HCT116 (cell line): Measurements from ENCODE around the gene TRIM6. TPM values are rescaled to one million over a fixed set of nuclear protein-coding genes. Genes with fewer than 3 reads are reported as not detected.

ENCODE experiments used
- ATAC-seq: fragments of 200-7000 bp; cut with Tn5 transposase; 2 replicates; pipeline ENCODE4 v1.9.1; 2020; ENCODE audit warnings: mild to moderate bottlenecking, moderate library complexity
- BruUV-seq: library from RNA; stranded (reverse); fragments of 400-500 nt; replicated peaks from 2 replicates; lab custom pipeline; 2021; lab: Mats Ljungman, UMichigan
- CTCF ChIA-PET: fragments of 300-600 bp; sonication (Branson Sonifier 250); formaldehyde crosslinking; loops from one replicate; lab custom pipeline; 2021; ENCODE audit warnings: antibody characterized with exemption; lab: Charles Lee
- POLR2A ChIA-PET: fragments of 300-600, 350-600 bp; sonication (Branson Sonifier 250); formaldehyde crosslinking; loops from one replicate; lab custom pipeline; 2021; ENCODE audit warnings: antibody characterized with exemption; lab: Charles Lee
- RAD21 ChIA-PET, 2 experiments: fragments of 300-600 bp; sonication (Branson Sonifier 250); formaldehyde crosslinking; loops; one replicate each; lab custom pipeline; 2023; ENCODE audit warnings: low total read pairs in 2 of 2; ENCODE audit not compliant: uncharacterized antibody in 2 of 2, unreplicated experiment in 2 of 2, low non-redundant PET in 1 of 2; lab: Charles Lee
- DNase-seq: peaks from one replicate; pipeline ENCODE4 v3.0.0-alpha.2; 2010; ENCODE audit warnings: low read depth, low spot score
- H2AFZ ChIP-seq: fragments of 200-600 bp; shearing (Covaris generic), sonication (generic); 2 replicates; pipeline ENCODE4 v1.6.1; 2017; ENCODE audit warnings: low read depth, mixed run types, mixed read lengths, antibody characterized with exemption, low read length; ENCODE audit not compliant: poor library complexity, severe bottlenecking
- H3K27ac ChIP-seq: 2 replicates; pipeline ENCODE4 v1.5.1; 2012; ENCODE audit warnings: low read depth, low read length
- H3K27me3 ChIP-seq: fragments of 200-600 bp; sonication (generic); 2 replicates; pipeline ENCODE4 v1.6.1; 2016; ENCODE audit warnings: mixed run types, low read length, mixed read lengths; ENCODE audit not compliant: insufficient read depth
- H3K36me3 ChIP-seq, 2 experiments: fragments of 200-500 bp in 1 of 2; fragments of 200-600 bp in 1 of 2; sonication (Bioruptor generic) in 1 of 2; sonication (generic) in 1 of 2; 2 replicates each; pipeline versions ENCODE4 v1.5.1 to v1.6.1; 2014 to 2016; ENCODE audit warnings: low read length in 2 of 2, inconsistent platforms in 1 of 2, mixed read lengths in 1 of 2, mixed run types in 1 of 2; ENCODE audit not compliant: insufficient read depth in 2 of 2, control insufficient read depth in 1 of 2
- H3K4me1 ChIP-seq, 2 experiments: fragments of 200-600 bp in 1 of 2; sonication (generic) in 1 of 2; 2 replicates each; pipeline versions ENCODE4 v1.5.1 to v1.6.1; 2012 to 2017; ENCODE audit warnings: low read length in 2 of 2, inconsistent platforms in 1 of 2, mild to moderate bottlenecking in 1 of 2, mixed read lengths in 1 of 2, mixed run types in 1 of 2, moderate library complexity in 1 of 2; ENCODE audit not compliant: insufficient read depth in 2 of 2, control insufficient read depth in 1 of 2
- H3K4me2 ChIP-seq: fragments of 200-600 bp; sonication (generic); 2 replicates; pipeline ENCODE4 v1.6.1; 2017; ENCODE audit warnings: mixed run types, low read length, mixed read lengths
- H3K4me3 ChIP-seq, 2 experiments: fragments of 200-600 bp in 1 of 2; sonication (generic) in 1 of 2; replicated peaks in 1 of 2; 2 replicates each; pipeline ENCODE4 v1.5.1; 2011 to 2016; ENCODE audit warnings: low read length in 2 of 2, control low read depth in 1 of 2, low read depth in 1 of 2, mild to moderate bottlenecking in 1 of 2, mixed read lengths in 1 of 2, mixed run types in 1 of 2
- H3K79me2 ChIP-seq: fragments of 200-600 bp; sonication (generic); 2 replicates; pipeline ENCODE4 v1.6.1; 2017; ENCODE audit warnings: mild to moderate bottlenecking, mixed run types, low read length, moderate library complexity, mixed read lengths; ENCODE audit not compliant: insufficient read depth
- H3K9ac ChIP-seq: fragments of 200-600 bp; sonication (generic); 2 replicates; pipeline ENCODE4 v1.6.1; 2016; ENCODE audit warnings: low read length, mixed read lengths
- H3K9me2 ChIP-seq: fragments of 200-600 bp; sonication (generic), shearing (Covaris generic); 2 replicates; pipeline ENCODE4 v1.6.1; 2017; ENCODE audit warnings: mixed run types, mild to moderate bottlenecking, moderate library complexity; ENCODE audit not compliant: insufficient read depth
- H3K9me3 ChIP-seq, 2 experiments: fragments of 200-500 bp in 1 of 2; fragments of 200-600 bp in 1 of 2; sonication (Bioruptor generic) in 1 of 2; sonication (generic) in 1 of 2; 2 replicates each; pipeline ENCODE4 v1.6.1; 2014 to 2017; ENCODE audit warnings: low read length in 2 of 2, mixed read lengths in 2 of 2, inconsistent platforms in 1 of 2, low read depth in 1 of 2, mild to moderate bottlenecking in 1 of 2, mixed run types in 1 of 2, moderate library complexity in 1 of 2; ENCODE audit not compliant: control insufficient read depth in 1 of 2, insufficient read depth in 1 of 2
- H4K20me1 ChIP-seq: fragments of 200-600 bp; sonication (generic), shearing (Covaris generic); 2 replicates; pipeline ENCODE4 v1.6.1; 2017; ENCODE audit warnings: mixed run types, mild to moderate bottlenecking, moderate library complexity; ENCODE audit not compliant: insufficient read depth
- EGR1 ChIP-seq: IDR thresholded peaks from 2 replicates; pipeline ENCODE4 v1.6.1; 2012; ENCODE audit warnings: low read depth
- JUND ChIP-seq: IDR thresholded peaks from 2 replicates; pipeline ENCODE4 v1.6.1; 2012
- RAD21 ChIP-seq: IDR thresholded peaks from 2 replicates; pipeline ENCODE4 v1.6.1; 2012; ENCODE audit warnings: low read depth, mild to moderate bottlenecking
- SRF ChIP-seq: IDR thresholded peaks from 2 replicates; pipeline ENCODE4 v1.6.1; 2012; ENCODE audit warnings: low read depth
- TCF7L2 ChIP-seq: IDR thresholded peaks from 2 replicates; pipeline ENCODE4 v1.7.0; 2011; ENCODE audit warnings: borderline replicate concordance, inconsistent platforms; ENCODE audit not compliant: insufficient read depth, insufficient read length; ENCODE audit errors: extremely low read depth
- YY1 ChIP-seq: IDR thresholded peaks from 2 replicates; pipeline ENCODE4 v1.6.1; 2011; ENCODE audit warnings: low read length, low read depth, moderate library complexity, mild to moderate bottlenecking; ENCODE audit not compliant: insufficient replicate concordance; ENCODE audit errors: extremely low read depth
- ZBTB33 ChIP-seq: IDR thresholded peaks from 2 replicates; pipeline ENCODE4 v1.6.1; 2011; ENCODE audit warnings: mild to moderate bottlenecking, low read length, moderate library complexity; ENCODE audit not compliant: insufficient replicate concordance; ENCODE audit errors: extremely low read depth
- intact Hi-C: fragments of 100-400 bp; cut with micrococcal nuclease; formaldehyde crosslinking; loops from 2 replicates; pipeline ENCODE4 v1.10.0; 2022
- total RNA-seq: library from RNA; stranded (reverse); gene quantifications from one replicate; pipeline ENCODE4 v1.2.1, GENCODE V29; 2021; ENCODE audit not compliant: unreplicated experiment
- TF ChIP-seq, protein P1 (sequence below): IDR thresholded peaks from 2 replicates; pipeline ENCODE4 v1.6.1; 2012

TRIM6 gene
- total RNA-seq, 1 experiment from 2014 or later = 3.0 TPM

DNA sequence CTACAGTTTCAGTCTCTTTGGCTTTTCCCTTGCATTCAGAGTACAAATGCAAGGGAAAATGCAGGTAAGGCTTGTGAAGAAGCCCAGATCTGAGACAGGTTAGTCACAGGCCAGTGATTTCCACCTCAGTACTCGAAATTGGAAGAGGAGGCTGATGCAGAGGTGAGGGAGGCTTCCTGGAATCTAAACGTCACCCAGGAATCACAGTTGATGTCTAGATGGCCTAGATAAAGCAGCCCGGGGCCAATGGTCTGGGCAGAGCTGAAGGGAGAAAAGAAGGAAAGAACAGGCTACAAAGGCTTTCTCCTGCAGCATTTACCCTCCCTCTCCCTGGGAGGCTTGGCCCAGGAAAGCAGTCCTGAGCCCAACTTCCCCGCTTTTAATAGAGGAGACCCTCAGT lies 8.5 kb downstream of the TRIM6 start:
- Histone ChIP-seq H2AFZ (no peak overlapping the region), H3K27ac (no peak overlapping the region), H3K4me1 (peaks cover 0 to 5% of the 10 kb centered on the region in 2 experiments; a peak in 2 of 4 replicates), H3K4me3 (no peak overlapping the region), H3K27me3 (no peaks in the 10 kb centered on the region), H3K4me2 (no peak overlapping the region), H4K20me1 (no peaks in the 10 kb centered on the region), H3K79me2 (no peaks in the 10 kb centered on the region), H3K9me3 (no peaks in the 10 kb centered on the region), H3K36me3 (no peaks in the 10 kb centered on the region), H3K9ac (no peak overlapping the region), H3K9me2 (no peaks in the 10 kb centered on the region)
- intact Hi-C loops = loop anchor here (5.0 kb wide), 1 partner anchor 107 kb away; no protein-coding TSS in a partner anchor
- no peak for TF ChIP-seq EGR1
- no peak for TF ChIP-seq JUND
- TF ChIP-seq RAD21 = no peak
- TF ChIP-seq TCF7L2 = no peak
- TF ChIP-seq, protein P1, sequence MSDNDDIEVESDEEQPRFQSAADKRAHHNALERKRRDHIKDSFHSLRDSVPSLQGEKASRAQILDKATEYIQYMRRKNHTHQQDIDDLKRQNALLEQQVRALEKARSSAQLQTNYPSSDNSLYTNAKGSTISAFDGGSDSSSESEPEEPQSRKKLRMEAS = no peak
- ChIA-PET RAD21 (no interaction called here), POLR2A (no interaction called here), CTCF (no interaction called here)
- no TSS peak for BruUV-seq
- DNase-seq (no peak), ATAC-seq (no peak)

- ChIA-PET CTCF (no interaction called here), POLR2A (no interaction called here), RAD21 (no interaction called here)
- Histone ChIP-seq H3K27me3 (no peaks in the 10 kb centered on the region), H3K27ac (no peak overlapping the region), H3K4me3 (no peak overlapping the region), H3K9me2 (no peaks in the 10 kb centered on the region), H3K36me3 (no peaks in the 10 kb centered on the region), H2AFZ (no peak overlapping the region), H3K9ac (no peak overlapping the region), H3K4me2 (no peak overlapping the region), H3K4me1 (no peaks in the 10 kb centered on the region), H3K79me2 (no peaks in the 10 kb centered on the region), H3K9me3 (no peaks in the 10 kb centered on the region), H4K20me1 (no peaks in the 10 kb centered on the region)
- TF ChIP-seq YY1 (no peak), TCF7L2 (no peak), ZBTB33 (no peak), SRF (no peak)
- DNase-seq (no peak), ATAC-seq (no peak)
- intact Hi-C loops = no loop called here
- no TSS peak for BruUV-seq
Measured at GRCh38 chr11:5605849-5606248, 9.4 kb downstream of the TRIM6 start.
